GM13976 (cell line): ENCODE measurements around the gene CRISPLD2.

Source experiments
- DNase-seq: peaks from one replicate; pipeline ENCODE4 v3.0.0; 2012; ENCODE audit warnings: low spot score
- CTCF ChIP-seq: IDR thresholded peaks from 2 replicates; pipeline ENCODE4 v1.5.1; 2012; ENCODE audit warnings: borderline replicate concordance, mild to moderate bottlenecking; ENCODE audit not compliant: insufficient read depth; ENCODE audit errors: extremely low read depth, missing control alignments, control extremely low read depth
- in situ Hi-C: fragments of 300-500 bp; cut with MboI; formaldehyde crosslinking; loops from one replicate; pipeline ENCODE4 v1.12.0; 2022; ENCODE audit warnings: low sequenced_read_pairs, mixed read lengths, inconsistent platforms; ENCODE audit not compliant: unreplicated experiment

Gene CRISPLD2

GRCh38 chr16:84879569-84880487 lies 60.0 kb downstream of the CRISPLD2 start:
- DNase-seq: no peak
- in situ Hi-C loops: no loop called here
- no peak for TF ChIP-seq CTCF

GRCh38 chr16:84881702-84882521 lies 62.1 kb downstream of the CRISPLD2 start:
- no peak for TF ChIP-seq CTCF
- no peak for DNase-seq
- in situ Hi-C loops: no loop called here

- TF ChIP-seq CTCF: no peak
- in situ Hi-C loops: no loop called here
- DNase-seq: no peak
These were observed 63.5 kb downstream of the CRISPLD2 start for GRCh38 chr16:84883301-84883700.

GRCh38 chr16:84884246-84884595 lies 64.4 kb downstream of the CRISPLD2 start:
- no peak for DNase-seq
- no peak for TF ChIP-seq CTCF
- in situ Hi-C loops: no loop called here

GRCh38 chr16:84884596-84885341 lies 65.0 kb downstream of the CRISPLD2 start:
- TF ChIP-seq CTCF: no peak
- no peak for DNase-seq
- in situ Hi-C loops: no loop called here

- DNase-seq: no peak
- in situ Hi-C loops: no loop called here
- TF ChIP-seq CTCF: no peak
These were observed 65.6 kb downstream of the CRISPLD2 start for GRCh38 chr16:84885342-84885910.
